Tibial nerve (tissue), 4 donors: ENCODE measurements around the gene NOP53.

Experiments used
- CTCF ChIP-seq, 5 experiments: fragments of 200-600 bp in 3 of 5; fragments of 450-650 bp in 2 of 5; sonication (generic) in 3 of 5; IDR thresholded peaks; one replicate each; pipeline ENCODE4 v1.5.1; 2016 to 2019; ENCODE audit warnings: antibody characterized with exemption in 5 of 5, mild to moderate bottlenecking in 3 of 5, moderate library complexity in 2 of 5
- EP300 ChIP-seq, 2 donors: sonication (generic); formaldehyde crosslinking; IDR thresholded peaks; one replicate each; pipeline ENCODE4 v1.6.1; 2017; ENCODE audit warnings: antibody characterized with exemption in 2 of 2, mild to moderate bottlenecking in 1 of 2
- POLR2A ChIP-seq, 2 donors: fragments of 450-650 bp; IDR thresholded peaks; one replicate each; pipeline ENCODE4 v1.6.1; 2017; ENCODE audit warnings: antibody characterized with exemption in 2 of 2, mild to moderate bottlenecking in 2 of 2, moderate library complexity in 2 of 2

DNA sequence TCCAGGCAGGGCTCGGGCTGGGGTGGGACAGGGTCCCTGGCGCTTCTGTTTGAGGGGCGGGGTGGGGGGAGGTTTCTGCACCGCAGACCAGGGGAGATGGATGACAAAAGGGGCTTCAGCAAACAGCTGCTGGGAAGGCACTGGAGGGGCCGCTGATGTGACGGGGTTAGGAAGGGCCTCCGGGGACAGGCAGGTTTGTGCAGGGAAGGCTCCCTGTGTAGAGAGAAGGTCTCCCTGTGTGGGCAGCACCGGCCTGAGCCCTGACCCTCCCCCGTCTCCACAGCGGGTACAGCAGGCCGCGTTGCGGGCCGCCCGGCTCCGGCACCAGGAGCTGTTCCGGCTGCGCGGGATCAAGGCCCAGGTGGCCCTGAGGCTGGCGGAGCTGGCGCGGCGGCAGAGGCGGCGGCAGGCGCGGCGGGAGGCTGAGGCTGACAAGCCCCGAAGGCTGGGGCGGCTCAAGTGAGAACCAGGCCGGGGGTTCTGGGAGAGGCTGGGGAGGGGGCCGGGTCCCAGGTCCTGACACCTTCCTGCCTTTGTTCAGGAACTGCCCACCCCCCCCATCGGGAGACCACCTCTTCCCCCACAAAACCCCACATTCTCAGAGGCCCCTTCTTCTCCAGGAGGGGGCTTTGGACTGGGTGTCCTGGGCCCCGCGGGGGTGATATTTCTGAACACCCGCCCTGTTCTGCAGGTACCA is 9.9 kb downstream of the NOP53 start:
- TF ChIP-seq CTCF (IDR thresholded peaks at IDR 0.05): no peak
- no peak for TF ChIP-seq POLR2A (IDR thresholded peaks at IDR 0.05)
- no peak for TF ChIP-seq EP300 (IDR thresholded peaks at IDR 0.05)
